Activated CD8-positive, alpha-beta memory T cell treated with anti-CD3 and anti-CD28 coated beads, Interleukin-2, amount 50 U/mL, for 4 hours (primary cell): ENCODE measurements around the gene A3GALT2.

ENCODE experiments used
- DNase-seq: peaks from one replicate; pipeline ENCODE4 v3.0.0-alpha.2; 2020

The A3GALT2 gene

DNA sequence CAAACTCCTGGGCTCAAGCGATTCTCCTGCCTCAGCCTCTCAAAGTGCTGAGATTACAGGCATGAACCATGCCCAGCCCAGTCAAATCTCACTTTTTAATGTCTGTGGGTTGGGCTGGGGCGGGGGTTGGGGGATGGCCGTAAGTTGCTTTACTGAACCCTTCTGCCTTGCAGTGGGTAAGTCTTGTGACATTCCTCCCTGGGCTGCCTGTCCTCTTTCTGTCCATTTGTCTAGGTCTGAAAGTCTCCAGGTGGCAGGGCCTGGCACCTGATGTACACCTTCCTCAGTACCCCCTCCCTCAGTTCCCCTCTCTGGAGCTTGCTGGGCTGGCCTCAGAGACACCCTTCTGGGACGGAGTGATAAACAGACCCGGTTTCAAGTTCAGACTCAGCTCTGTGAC lies 51.3 kb downstream of the A3GALT2 start:
- DNase-seq, result no peak

DNA sequence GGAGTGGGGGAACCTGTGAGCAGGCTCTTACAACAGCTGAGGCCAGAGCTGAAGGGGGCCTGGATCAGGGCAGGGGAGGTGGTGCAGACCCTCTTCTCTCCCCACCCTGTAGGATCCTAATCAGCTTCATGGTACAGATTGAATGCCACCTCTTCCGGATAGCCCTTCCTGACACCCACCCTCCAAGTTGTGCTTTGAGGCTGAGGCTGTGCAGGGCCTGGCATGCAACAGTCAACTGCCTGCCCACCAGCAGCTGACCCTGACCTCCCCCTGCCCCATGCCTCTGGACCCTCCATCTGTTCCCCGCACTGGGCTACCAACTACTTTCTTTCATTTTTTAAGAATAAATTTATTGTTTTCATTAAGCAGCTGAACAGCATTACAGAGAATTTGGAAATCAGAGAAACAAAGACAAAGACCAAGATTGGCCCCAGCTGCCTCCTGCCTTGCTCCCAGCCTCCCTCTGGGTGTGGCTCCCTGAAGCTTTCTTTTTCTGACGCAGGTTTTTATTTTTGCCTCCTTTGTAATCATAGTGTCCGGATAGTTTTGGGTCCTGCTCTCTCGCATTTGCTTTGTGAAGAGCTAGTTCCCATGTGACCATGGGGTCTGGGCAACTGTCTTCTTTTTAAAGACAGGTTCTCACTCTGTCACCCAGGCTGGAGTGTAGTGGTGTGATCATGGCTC lies 51.8 kb downstream of the A3GALT2 start:
- no peak for DNase-seq

DNA sequence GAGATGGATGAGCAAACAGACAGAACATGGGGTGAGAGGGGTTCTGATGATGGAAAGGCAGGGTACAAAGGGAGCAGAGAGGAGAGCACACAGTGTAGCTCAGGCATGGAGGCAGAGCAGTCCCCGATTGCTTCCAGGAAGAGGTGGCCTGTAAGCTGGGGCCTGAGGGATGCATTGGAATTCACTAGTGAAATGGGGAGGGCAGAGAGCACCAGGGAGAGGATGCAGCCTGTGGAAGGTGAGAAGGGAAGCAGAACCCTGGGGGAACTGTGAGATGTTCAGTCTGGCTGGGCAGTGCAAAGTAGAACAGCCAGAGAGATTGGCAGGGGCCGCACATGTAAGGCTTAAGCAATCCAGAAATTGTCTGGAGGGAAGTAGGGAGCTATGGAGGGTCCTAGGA lies 52.4 kb downstream of the A3GALT2 start:
- no peak for DNase-seq

DNA sequence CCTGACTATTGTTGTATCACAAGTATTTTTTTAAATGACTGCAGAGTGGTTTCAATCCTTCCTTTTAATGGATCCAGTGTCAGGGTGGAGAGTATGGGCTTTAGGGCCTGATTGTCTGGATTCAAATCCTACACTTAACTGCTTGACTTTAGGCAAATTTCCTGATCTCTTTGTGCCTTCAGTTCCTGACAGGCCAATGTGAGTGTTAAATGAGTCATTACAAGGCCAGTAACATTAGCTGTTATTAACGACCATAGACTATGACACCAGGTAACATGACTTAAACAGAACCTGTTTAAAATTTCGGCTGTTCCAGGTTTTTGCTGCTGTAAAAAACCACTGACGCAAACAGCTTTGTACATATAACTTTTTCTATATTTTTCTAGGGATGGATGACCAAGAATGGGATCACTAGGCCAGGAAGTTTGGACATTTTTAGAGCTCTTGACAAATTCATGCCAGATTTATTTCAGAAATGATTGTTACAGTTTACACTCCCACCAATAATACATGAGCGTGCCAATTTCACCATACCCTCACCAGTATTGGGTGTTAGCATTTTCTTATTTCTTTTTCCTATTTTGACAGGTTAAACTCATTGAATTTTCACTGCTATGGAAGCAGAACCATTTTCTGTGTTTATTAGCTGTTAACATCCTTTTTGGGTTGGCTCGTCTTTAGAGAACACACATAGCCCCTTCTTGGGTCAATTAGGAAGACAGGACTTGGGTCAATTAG lies 53.3 kb downstream of the A3GALT2 start:
- DNase-seq, result no peak

DNA sequence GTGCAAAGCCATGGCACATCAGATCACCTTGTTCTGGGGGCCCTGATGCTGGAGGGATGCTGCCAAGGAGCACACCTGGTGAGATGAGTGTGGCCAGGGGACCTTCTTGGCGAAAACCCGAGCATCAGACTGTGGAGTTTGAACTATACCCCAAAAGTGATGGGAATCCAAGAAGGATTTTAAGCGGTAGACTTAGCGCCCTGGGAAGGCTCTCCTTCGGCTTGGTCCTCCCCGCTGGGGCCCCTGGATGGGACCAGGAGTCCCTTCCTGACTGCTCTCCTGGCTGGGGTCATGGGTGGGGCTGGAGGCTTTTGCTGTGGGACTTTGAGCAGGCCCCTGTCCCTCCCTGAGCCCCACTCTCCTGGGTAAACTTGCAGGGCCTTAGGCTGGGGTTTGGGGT lies 54.1 kb downstream of the A3GALT2 start:
- DNase-seq, result no peak

DNA sequence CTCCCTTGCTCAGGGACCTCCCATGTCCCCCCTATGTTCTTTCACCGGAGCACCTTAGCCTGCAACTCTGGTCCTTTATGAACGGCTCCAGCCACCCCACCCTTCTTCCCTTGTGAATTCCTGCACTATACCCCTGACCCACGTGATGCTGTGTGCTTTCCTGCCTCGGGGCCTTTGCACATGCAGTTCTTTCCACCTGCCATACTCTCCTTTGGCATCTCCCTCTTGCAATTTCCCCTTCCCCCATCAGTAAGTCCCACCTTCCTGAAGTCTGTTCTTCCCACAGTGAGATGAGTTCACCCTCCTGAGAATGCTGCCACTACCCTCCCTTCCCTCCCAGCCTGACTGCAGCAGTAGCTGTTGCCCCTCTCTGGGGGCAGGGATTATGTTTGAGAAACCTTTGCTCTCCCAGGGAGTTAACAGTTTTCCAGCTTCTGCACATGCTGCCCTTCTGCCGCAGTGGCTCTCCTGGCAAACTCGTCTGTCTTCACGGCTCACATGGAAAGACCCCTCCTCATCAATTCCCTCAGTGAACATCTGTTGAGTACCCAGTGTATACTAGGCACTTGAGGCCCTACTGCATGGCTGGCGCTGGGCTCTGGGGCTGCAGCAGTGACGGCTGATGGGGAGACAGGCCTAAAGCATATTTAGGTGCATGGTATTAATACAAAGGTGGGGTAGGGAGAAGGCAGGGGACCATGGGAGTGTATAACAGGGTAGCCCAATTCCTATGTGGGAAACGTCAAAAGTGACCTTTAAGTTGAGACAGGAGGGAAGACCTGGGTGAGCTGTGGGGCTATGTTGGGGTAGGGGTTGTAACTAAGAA lies 54.9 kb downstream of the A3GALT2 start:
- no peak for DNase-seq

DNA sequence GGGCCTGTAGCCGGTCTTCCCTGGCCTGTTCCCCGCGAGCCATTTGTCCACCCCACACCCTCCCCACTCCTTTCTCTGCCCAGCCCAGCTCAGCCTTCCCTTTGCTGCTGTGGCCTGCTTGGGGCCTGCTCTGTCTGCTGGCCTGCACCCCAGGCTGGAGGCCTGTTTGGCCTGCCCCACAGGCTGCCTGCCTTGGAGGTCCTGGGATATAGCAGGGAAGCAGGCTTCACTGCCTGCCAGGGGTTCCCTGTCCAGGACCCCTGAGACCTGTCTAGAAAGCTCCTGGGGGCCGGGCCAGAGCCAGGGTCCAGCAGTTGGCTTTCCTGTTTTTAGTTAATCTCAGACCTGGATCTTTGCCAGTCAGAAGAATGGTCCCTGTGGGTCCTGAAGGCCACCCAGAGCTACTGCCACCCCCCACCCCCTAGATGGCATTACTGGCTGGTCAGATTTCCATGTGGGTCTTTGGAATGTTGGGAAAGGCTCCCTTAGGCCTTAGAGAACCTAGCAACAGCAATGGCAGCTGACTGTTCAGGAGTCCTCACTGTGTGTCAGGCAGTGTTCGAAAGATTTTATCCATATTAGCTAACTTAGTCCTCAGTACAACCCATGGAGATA lies 56.9 kb downstream of the A3GALT2 start:
- no peak for DNase-seq

DNA sequence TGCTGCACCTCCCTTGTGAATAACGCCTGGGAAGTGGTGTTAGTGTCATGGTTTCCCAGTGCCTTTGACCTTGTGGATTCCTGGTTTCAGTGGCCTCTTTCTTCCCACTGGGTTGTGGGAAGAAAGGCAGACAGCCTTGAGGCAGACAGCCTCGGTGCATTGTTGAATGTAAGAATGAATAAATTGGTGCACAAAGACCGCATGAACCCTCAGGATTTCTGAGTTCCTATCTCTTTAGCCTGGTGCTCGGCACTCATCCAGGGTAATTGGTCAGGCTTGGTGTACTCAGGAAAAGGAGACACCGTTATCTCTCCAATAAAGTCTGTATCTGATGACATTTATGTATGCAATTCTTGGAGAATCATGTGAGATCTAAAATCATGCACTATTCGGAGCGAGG lies 59.6 kb downstream of the A3GALT2 start:
- no peak for DNase-seq

DNA sequence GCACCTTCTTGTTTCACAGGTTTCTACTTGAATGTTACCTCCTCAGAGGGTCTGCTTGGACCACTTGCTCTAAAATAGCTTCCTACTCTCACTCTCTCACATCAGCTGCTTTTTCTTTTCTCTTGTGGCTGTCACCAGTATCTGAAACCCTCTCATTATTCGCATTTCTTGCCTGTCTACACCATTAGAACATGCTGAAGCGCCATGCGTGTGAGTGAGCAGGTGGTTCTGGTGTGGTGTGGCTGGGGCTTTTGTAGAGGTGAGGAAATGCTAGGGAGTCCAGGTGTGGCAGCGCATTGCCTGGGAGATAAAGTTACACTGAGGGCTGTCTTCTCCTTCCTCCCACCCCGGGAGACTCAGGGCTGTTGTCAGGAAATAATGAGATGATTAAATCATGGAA lies 60.5 kb downstream of the A3GALT2 start:
- DNase-seq, result no peak

DNA sequence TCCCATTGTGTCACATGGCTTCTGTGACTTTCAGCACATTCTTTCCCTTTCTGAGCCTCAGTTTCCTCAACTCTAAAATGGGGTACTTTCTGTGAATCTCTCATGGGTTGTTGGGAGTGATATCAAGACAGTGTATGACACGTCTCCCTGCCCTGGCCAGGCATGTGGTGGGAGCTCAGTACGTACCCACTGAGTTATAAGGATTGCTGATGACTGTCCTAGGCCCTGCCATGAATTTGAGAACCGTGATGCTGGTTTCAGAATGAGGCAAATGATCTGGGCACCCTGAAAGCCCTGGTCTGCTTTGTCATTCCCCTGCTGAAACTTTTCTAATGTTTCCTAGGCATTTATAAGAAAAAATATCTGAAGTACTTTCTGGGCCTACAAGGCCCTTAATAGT lies 61.0 kb downstream of the A3GALT2 start:
- no peak for DNase-seq

DNA sequence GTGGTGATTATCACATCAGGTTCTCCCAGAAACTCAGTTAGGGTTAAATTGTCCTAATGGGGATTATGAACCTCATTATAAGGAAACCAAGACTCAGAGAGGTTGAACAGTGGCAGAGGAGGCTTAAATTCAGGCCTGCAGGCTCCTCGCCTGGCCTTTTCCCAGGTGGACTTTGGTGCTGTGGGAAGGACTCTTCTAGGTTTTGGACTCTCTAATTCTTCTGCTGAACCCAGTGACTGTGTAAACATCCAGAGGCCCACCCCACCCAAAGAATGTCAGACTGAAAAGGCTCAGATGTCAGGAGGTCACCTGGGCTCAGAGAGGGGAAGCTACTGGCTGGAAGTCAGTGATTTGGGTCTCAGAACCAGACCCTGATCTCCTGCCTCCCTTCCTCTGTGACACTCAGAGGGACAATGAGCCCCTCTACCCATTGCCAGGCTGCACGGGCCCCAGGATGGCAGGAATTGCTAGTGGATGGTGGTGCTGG lies 62.1 kb downstream of the A3GALT2 start:
- DNase-seq, result no peak

DNA sequence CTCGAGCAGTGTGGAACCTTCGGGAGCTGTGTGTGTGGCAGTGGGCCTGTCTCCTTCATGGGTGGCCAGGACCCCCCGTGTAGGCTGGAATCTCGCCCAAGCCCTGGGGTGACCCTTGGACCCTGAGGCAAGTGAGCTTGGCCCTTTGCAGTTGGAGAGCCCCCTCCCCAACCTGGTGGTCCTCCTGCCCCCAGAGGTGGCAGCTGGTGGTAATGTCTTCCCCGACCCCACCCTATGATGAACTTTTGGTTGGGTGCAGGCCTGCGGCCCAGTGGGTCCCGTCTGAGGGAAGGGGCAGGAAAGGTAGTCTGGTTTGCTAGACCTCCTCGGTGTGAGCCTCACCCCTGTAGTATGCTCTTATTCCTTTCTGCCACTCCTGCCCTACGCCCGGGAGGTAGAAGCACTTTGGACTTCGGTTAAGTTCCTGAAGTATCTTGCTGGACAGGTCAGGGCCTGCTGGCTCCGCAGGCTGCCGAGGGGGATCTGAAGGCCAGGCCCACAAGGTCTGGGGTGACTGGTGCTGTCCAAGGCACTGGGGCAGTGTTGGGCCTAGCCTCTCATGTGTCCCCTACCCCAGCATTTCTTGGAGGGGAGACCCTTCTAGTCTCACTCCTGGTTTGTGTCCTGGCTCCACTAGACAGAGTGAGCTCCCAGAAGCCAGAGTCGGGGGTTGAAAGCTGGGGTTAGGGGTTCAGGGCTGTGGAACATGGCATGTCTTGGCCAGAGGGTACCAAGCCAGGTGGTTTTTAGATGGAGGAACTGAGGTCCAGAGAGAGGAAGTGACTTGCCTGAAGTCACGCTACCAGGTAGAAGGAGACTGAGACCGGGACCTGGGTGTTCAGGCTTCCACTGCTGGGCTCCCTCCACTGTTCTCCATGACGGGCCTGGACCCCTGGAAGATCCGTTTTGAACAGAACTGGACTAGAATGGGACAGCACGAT lies 62.9 kb downstream of the A3GALT2 start:
- DNase-seq, result no peak

DNA sequence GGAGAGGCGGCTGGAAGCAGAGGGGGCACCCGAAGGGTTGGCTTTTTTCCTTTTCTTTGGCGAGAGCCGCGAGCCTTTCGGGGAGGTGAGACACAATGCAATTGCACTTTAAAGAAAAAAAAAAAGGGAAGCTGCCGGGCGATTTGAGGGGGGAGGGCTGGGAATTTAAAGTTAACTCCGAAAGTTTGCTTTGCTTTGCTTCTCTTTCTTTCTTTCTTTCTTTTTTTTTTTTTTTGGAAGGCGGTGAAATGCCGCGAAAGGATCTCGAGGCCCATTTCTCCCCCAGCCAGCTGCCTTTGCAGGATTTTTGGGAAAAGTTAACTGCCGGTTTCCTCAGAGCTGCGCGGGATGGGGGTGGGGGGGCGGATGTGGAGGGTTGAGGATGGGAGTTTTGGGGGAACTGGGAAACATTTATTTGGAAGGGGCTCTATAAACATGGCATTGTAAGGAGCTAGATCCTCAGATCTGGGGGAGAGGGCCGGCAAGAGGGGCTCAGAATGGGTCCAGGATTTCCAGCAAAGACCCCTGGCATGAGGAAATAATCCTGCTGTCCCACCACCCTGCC lies 63.6 kb downstream of the A3GALT2 start:
- no peak for DNase-seq
